KMS-11 (cell line): ENCODE data around the gene LRRFIP1.

Experiments used
- H2AFZ ChIP-seq: fragments of 200-600 bp; sonication (generic); 2 replicates; pipeline ENCODE4 v1.6.1; 2016; ENCODE audit warnings: antibody characterized with exemption, mixed run types, low read depth
- H3K27ac ChIP-seq: fragments of 200-600 bp; sonication (generic); 2 replicates; pipeline ENCODE4 v1.6.1; 2016; ENCODE audit warnings: mild to moderate bottlenecking, mixed run types
- H3K27me3 ChIP-seq: fragments of 200-600 bp; sonication (generic); 2 replicates; pipeline ENCODE4 v1.6.1; 2017; ENCODE audit warnings: mild to moderate bottlenecking, low read depth, mixed run types, moderate library complexity; ENCODE audit not compliant: insufficient read depth
- H3K36me3 ChIP-seq: fragments of 200-600 bp; sonication (generic); 2 replicates; pipeline ENCODE4 v1.6.1; 2017; ENCODE audit warnings: mild to moderate bottlenecking, mixed run types; ENCODE audit not compliant: insufficient read depth
- H3K4me1 ChIP-seq: fragments of 200-600 bp; sonication (generic); 2 replicates; pipeline ENCODE4 v1.6.1; 2016; ENCODE audit warnings: mild to moderate bottlenecking, low read depth, mixed run types; ENCODE audit not compliant: poor library complexity, severe bottlenecking
- H3K4me2 ChIP-seq: fragments of 200-600 bp; sonication (generic); 2 replicates; pipeline ENCODE4 v1.7.0; 2016; ENCODE audit warnings: mild to moderate bottlenecking, mixed run types
- H3K4me3 ChIP-seq: fragments of 200-600 bp; sonication (generic); IDR thresholded peaks from 2 replicates; pipeline ENCODE4 v1.6.1; 2017; ENCODE audit warnings: low read depth, low read length, mixed read lengths; ENCODE audit not compliant: insufficient read depth
- H3K79me2 ChIP-seq: fragments of 200-600 bp; sonication (generic); 2 replicates; pipeline ENCODE4 v1.6.1; 2016; ENCODE audit warnings: low read depth, mixed run types; ENCODE audit not compliant: insufficient read depth
- H3K9ac ChIP-seq: fragments of 200-600 bp; sonication (generic); 2 replicates; pipeline ENCODE4 v1.6.1; 2016; ENCODE audit warnings: mild to moderate bottlenecking, mixed run types
- H4K20me1 ChIP-seq: fragments of 200-600 bp; sonication (generic); 2 replicates; pipeline ENCODE4 v1.6.1; 2016; ENCODE audit warnings: mild to moderate bottlenecking, mixed run types; ENCODE audit not compliant: insufficient read depth
- TF ChIP-seq, protein P1 (sequence below): fragments of 200-600 bp; sonication (generic); conservative IDR thresholded peaks from 2 replicates; pipeline ENCODE4 v1.6.1; 2017; ENCODE audit warnings: low read depth, mild to moderate bottlenecking, antibody characterized with exemption, low read length, moderate library complexity, mixed read lengths

LRRFIP1 gene

DNA sequence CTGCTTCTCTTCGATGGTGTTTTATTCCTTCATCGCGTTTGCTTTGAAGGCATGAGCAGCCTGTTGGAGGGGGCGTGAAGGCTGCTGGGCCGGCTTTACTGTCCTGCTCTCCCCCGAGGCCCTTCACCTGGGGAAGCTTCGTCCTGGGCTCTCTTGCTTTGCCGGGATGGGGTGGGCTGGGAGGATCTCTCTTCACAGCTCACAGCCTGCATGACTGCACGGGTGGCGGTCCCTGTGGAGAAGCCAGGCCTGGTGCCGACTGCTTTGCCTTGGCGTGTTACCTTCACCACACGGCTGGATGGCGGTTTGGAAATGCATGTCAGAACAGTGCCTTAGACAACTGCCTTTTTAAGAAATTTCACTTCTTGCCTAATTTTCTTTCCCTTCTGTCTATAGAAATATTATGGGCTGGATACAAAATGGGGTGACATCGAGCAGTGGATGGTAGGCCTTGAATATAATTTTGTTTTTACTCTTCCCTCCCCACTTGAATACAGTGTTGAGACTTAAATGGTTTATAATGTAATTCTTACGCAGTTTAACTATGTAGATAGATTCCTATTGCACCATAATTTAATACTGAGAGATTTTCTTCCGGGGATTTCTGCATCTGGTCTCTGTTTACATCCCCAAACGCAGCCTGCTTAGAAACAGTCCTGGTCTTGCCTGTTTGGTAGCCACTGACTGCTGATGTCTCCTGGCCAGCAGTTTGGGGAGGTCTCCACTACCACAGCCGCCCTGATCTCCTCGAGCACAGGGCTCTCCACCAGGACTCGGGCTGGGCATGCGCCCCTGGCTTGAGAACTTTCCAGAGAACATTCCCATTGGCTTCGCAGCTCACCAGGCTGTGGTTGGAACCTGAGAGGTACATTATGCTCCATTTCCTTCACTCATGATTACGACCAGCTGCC, 90.2 kb downstream of the LRRFIP1 start:
- Histone ChIP-seq H3K9ac (no peak overlapping the region), H3K79me2 (peaks cover 13% of the 10 kb centered on the region; the same call in 1 of the 2 replicates), H4K20me1 (no peaks in the 10 kb centered on the region), H3K27ac (no peak overlapping the region), H3K36me3 (no peaks in the 10 kb centered on the region; the same call in 1 of the 2 replicates), H3K4me3 (no peak overlapping the region), H3K4me2 (no peak overlapping the region), H2AFZ (no peak overlapping the region), H3K4me1 (no peaks in the 10 kb centered on the region), H3K27me3 (no peaks in the 10 kb centered on the region)
- TF ChIP-seq, protein P1, sequence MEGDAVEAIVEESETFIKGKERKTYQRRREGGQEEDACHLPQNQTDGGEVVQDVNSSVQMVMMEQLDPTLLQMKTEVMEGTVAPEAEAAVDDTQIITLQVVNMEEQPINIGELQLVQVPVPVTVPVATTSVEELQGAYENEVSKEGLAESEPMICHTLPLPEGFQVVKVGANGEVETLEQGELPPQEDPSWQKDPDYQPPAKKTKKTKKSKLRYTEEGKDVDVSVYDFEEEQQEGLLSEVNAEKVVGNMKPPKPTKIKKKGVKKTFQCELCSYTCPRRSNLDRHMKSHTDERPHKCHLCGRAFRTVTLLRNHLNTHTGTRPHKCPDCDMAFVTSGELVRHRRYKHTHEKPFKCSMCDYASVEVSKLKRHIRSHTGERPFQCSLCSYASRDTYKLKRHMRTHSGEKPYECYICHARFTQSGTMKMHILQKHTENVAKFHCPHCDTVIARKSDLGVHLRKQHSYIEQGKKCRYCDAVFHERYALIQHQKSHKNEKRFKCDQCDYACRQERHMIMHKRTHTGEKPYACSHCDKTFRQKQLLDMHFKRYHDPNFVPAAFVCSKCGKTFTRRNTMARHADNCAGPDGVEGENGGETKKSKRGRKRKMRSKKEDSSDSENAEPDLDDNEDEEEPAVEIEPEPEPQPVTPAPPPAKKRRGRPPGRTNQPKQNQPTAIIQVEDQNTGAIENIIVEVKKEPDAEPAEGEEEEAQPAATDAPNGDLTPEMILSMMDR, result no peak

DNA sequence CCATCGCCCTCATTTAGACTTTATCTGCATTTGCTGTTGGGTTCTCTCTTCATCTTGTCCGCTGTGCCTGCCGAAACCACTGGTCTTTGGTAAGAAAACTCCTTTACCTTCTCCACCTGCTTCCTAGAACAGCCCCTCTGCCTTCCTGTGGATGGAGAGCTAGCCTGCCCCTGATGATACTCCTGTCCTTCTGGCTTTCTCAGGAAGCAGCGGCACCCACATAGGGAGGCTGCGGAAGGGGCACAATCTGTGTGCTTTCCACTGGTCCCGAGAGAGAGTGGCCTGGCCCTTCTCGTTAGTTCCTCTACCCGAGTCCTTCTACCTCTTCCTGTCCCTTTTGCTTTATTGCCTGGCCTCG, 90.9 kb downstream of the LRRFIP1 start:
- no peak overlapping the region for H3K27ac ChIP-seq
- peaks cover 6% of the 10 kb centered on the region for H3K4me1 ChIP-seq
- H3K79me2 ChIP-seq, result peaks cover 13% of the 10 kb centered on the region; the same call in 1 of the 2 replicates
- H2AFZ ChIP-seq, result no peak overlapping the region
- no peak overlapping the region for H3K9ac ChIP-seq
- TF ChIP-seq, protein P1, result no peak
- H3K4me2 ChIP-seq, result no peak overlapping the region
- H4K20me1 ChIP-seq, result no peaks in the 10 kb centered on the region
- H3K4me3 ChIP-seq, result no peak overlapping the region
- no peaks in the 10 kb centered on the region; the same call in 1 of the 2 replicates for H3K36me3 ChIP-seq
- no peaks in the 10 kb centered on the region for H3K27me3 ChIP-seq

DNA sequence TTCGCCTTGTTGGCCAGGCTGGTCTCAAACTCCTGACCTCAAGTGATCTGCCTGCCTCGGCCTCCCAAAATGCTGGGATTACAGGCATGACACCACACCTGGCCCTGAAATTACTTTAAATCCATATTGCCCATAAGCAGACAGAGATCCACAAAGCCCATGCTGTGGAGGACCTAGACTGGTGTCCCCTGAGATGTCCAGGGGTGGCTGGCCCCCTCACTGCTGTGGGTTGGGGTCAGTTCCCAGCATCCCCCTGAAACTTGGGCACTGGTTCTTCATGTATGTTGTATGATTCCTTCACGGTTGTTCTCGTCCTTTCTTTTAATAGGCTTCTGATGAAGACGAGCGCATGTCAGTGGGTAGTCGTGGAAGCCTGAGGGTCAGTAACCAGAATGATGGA, 93.1 kb downstream of the LRRFIP1 start:
- Histone ChIP-seq H3K4me3 (no peak overlapping the region), H3K27ac (no peak overlapping the region), H3K9ac (no peak overlapping the region), H3K4me2 (no peak overlapping the region), H3K79me2 (peaks cover 16% of the 10 kb centered on the region), H4K20me1 (no peaks in the 10 kb centered on the region), H3K27me3 (no peaks in the 10 kb centered on the region), H3K36me3 (no peaks in the 10 kb centered on the region), H2AFZ (no peak overlapping the region), H3K4me1 (peaks cover 18% of the 10 kb centered on the region)
- TF ChIP-seq, protein P1, result no peak

DNA sequence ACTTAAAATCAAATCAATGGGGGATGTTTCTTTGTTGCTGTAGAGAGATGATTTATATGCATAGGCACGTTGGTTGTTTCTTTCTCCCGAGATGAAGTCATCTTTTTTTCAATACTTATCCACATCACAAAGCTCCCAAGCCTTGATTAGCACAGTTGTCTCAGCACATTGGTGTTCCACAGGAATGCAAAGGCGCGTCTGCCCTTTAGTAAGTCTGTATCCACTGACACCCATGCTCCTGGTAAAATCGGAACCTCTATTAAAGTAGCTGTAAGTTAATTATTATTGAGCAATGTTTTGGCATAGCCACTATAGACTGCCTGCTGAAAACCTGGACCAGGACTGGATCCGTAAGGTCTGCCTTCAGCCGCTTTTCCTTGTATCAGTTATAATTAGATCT, 93.6 kb downstream of the LRRFIP1 start:
- H3K4me3 ChIP-seq, result no peak overlapping the region
- TF ChIP-seq, protein P1, result no peak
- peaks cover 20% of the 10 kb centered on the region for H3K4me1 ChIP-seq
- H3K27me3 ChIP-seq, result no peaks in the 10 kb centered on the region
- H3K9ac ChIP-seq, result no peak overlapping the region
- peaks cover 16% of the 10 kb centered on the region for H3K79me2 ChIP-seq
- no peak overlapping the region for H2AFZ ChIP-seq
- no peaks in the 10 kb centered on the region for H4K20me1 ChIP-seq
- no peaks in the 10 kb centered on the region for H3K36me3 ChIP-seq
- H3K27ac ChIP-seq, result no peak overlapping the region
- H3K4me2 ChIP-seq, result no peak overlapping the region
